H4 (cell line): ENCODE measurements around the gene MAP1S. TPM values are rescaled to one million over a fixed set of nuclear protein-coding genes. Genes with fewer than 3 reads are reported as not detected.

Source experiments
- DNase-seq: peaks from one replicate; pipeline ENCODE4 v3.0.0-alpha.2; 2015; ENCODE audit warnings: low spot score
- total RNA-seq: library from RNA; depleted of rRNA; stranded (reverse); fragments of >200 nt; shearing (Covaris generic); gene quantifications from 2 replicates; pipeline ENCODE4 v1.2.3, GENCODE V29; 2014; rRNA removed

Gene MAP1S
- 6.7 and 14.6 TPM in 2 replicates for total RNA-seq

GRCh38 chr19:17718947-17719711 lies at the start of gene MAP1S:
MAP1S (plus strand) TSS chr19:17719480; CDS start chr19:17719503, 23 bp downstream.
- DNase-seq = peak; percentile 43

GRCh38 chr19:17671906-17672305 lies 47.4 kb upstream of the MAP1S start:
- DNase-seq = peak; percentile 46

- DNase-seq = no peak
Measured at GRCh38 chr19:17673937-17674799, 45.1 kb upstream of the MAP1S start.

- no peak for DNase-seq
Measured at GRCh38 chr19:17676295-17676694, 43.0 kb upstream of the MAP1S start.

- DNase-seq = no peak
Measured at GRCh38 chr19:17677002-17677401, 42.3 kb upstream of the MAP1S start.

- DNase-seq = no peak
Measured at GRCh38 chr19:17678836-17679235, 40.4 kb upstream of the MAP1S start.

- no peak for DNase-seq
Measured at GRCh38 chr19:17679526-17680229, 39.6 kb upstream of the MAP1S start.

GRCh38 chr19:17680230-17680722 lies 39.0 kb upstream of the MAP1S start:
- peak; percentile 77 for DNase-seq

GRCh38 chr19:17681505-17682125 lies 37.7 kb upstream of the MAP1S start:
- DNase-seq = peak; percentile 55

GRCh38 chr19:17682273-17682672 lies 37.0 kb upstream of the MAP1S start:
- no peak for DNase-seq

GRCh38 chr19:17683078-17683477 lies 36.2 kb upstream of the MAP1S start:
- DNase-seq = no peak

- no peak for DNase-seq
Measured at GRCh38 chr19:17684256-17684655, 35.0 kb upstream of the MAP1S start.

GRCh38 chr19:17685451-17686022 lies 33.7 kb upstream of the MAP1S start:
- no peak for DNase-seq

GRCh38 chr19:17686023-17686521 lies 33.2 kb upstream of the MAP1S start:
- no peak for DNase-seq

- DNase-seq = no peak
Measured at GRCh38 chr19:17686592-17687024, 32.7 kb upstream of the MAP1S start.

GRCh38 chr19:17687141-17687856 lies 32.0 kb upstream of the MAP1S start:
- DNase-seq = no peak

- DNase-seq = no peak
Measured at GRCh38 chr19:17687857-17688784, 31.2 kb upstream of the MAP1S start, which contains the start of gene UNC13A. UNC13A (minus strand) TSS chr19:17688354; CDS start chr19:17688199, 155 bp downstream.

GRCh38 chr19:17688853-17689595 lies 30.3 kb upstream of the MAP1S start:
- DNase-seq = no peak
